H1 (cell line): ENCODE data around the gene RAB3B. TPM values are rescaled to one million over a fixed set of nuclear protein-coding genes. Genes with fewer than 3 reads are reported as not detected.

Source experiments
- BACH1 ChIP-seq: IDR thresholded peaks from 2 replicates; pipeline ENCODE4 v1.6.1; 2012; ENCODE audit warnings: low read length, improper control_type of control experiment
- TBP ChIP-seq: IDR thresholded peaks from 2 replicates; pipeline ENCODE4 v1.6.1; 2011; ENCODE audit warnings: low read depth, low read length, improper control_type of control experiment
- polyA plus RNA-seq, 7 experiments: library from polyadenylated mRNA; depleted of rRNA in 3 of 7; stranded (reverse) in 5 of 7; unstranded in 2 of 7; fragments of >200 nt in 5 of 7; fragments of 200-250 nt in 2 of 7; gene quantifications; 1 replicate in 5 of 7; 2 replicates in 1 of 7; 4 replicates in 1 of 7; pipeline versions ENCODE4 v1.2.1 to v1.2.3, GENCODE V29; 2011 to 2013; ENCODE audit warnings: missing spikeins in 2 of 7, mixed read lengths in 2 of 7
- total RNA-seq: library from RNA; stranded (reverse); fragmentation: NEBNext Ultra II Directional; extraction: Animal tissue kit (Norgen Biotek cat#: 25700); gene quantifications from 2 replicates; pipeline ENCODE4 v1.2.1, GENCODE V29; 2021

Gene RAB3B
- total and polyA plus RNA-seq, 2 of the 8 experiments (the other 6 are each of a cell fraction or from before 2014, with no cell fraction given) = 12.5 to 36.8 TPM

DNA sequence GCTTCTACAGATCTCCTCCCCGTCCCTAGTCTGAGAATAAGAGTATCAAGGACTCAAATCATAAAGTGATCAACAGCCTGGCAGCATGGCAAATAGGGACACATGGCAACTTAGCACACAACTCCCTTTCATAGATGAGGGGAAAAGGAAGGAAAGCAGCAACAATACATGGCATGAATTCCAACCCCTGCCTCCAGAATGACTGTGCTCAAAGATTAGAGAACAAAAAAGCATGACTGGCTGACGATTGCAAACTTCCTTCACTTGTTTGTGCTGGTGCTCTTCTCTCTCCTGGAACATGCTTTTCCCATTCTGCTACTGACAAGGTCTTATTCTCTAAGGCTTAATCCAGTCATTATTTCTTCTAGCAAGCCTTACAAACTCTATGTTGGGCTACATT lies 31.6 kb upstream of the RAB3B start (continued):
- no peak for TF ChIP-seq TBP
- no peak for TF ChIP-seq BACH1
